NCI-H187 (cell line): ENCODE data around the gene CELSR3.

Source experiments
- DNase-seq, 2 experiments: peaks; one replicate each; lab custom pipeline; 2025; lab: John Stamatoyannopoulos, UW

CELSR3 gene

DNA sequence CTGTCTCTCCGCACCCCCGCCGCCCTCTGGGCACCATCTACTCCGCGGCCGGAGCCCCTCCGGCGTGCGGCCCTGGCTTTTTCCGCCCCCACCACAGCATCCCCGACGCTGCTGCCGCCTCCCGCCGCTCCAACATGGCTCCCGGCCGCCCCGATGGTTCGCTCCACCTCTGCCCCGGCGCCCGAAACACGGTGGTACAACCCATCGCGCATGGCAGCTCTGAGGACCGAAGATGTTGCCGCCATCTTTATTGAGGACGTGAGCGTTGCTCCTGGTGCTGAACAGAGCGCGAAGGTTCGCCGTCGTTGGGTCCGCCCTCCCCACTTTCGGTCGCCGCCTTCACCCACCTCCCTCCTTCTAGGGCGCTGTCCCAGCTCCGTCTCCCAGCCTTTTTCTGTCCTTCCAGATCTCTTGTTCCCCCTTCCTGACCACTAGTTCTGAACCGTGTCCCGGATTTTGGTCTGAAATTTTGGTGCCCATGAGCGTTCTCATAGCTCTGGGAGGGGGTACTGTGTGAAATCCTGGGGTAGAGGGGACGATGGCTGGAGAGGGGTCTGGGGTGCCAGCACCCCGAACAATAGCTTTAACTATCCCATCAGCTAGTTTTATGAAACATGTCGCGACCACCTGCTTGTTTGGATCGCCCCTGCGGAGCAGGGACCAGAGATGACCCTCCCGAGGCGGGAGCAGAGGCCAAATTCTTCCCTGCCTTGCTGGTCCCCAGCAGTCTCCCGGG is at the start of gene CELSR3:
TSS of gene CELSR3 (minus strand) at position 134 of the 736 bp plus-strand sequence. CDS start 252 bp downstream, outside the sequence.
- DNase-seq: peak; percentile 25 to 75

DNA sequence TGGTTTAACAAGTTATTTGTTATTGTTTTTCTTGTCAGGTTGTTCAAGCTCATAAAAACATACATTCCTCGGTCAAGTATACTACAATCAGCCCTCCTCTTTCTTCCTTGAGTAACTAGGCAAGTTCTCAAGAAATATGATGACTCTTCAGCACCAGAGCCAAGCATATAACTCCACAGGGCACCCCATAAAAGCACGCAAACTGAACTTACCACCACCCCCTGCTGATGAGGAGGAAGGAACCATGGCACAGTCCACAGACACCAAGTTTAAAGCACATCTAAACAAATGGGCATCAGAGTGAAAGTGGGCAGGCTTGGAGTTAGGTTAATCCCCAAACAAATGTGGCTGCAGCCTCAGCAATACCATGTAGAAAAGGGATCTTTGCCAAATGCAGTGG is 49.0 kb upstream of the CELSR3 start:
- DNase-seq: no peak

- no peak for DNase-seq
Measured at GRCh38 chr3:48709051-48709461, 46.4 kb upstream of the CELSR3 start.

DNA sequence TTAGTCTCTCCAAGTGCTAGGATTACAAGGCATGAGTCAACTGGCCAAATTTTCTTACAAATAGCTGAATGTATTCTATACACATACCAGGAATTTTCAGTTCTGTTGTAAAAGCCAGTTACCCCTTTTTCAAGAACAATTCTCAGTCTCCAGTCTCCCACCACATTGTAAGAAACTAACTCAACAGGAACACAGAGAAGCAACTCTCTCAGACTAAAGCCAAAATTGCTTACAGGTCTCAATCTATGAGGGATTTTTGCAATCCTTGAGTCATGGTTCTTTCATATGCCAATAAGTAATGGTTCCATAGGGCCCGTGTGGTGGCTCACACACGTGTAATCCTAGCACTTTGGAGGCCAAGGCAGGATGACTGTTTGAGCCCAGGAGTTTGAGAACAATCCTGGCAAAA is 45.8 kb upstream of the CELSR3 start:
- no peak for DNase-seq

GRCh38 chr3:48707157-48707556 is 44.5 kb upstream of the CELSR3 start:
- DNase-seq: no peak

- no peak for DNase-seq
Measured at GRCh38 chr3:48702320-48702920, 39.7 kb upstream of the CELSR3 start.

DNA sequence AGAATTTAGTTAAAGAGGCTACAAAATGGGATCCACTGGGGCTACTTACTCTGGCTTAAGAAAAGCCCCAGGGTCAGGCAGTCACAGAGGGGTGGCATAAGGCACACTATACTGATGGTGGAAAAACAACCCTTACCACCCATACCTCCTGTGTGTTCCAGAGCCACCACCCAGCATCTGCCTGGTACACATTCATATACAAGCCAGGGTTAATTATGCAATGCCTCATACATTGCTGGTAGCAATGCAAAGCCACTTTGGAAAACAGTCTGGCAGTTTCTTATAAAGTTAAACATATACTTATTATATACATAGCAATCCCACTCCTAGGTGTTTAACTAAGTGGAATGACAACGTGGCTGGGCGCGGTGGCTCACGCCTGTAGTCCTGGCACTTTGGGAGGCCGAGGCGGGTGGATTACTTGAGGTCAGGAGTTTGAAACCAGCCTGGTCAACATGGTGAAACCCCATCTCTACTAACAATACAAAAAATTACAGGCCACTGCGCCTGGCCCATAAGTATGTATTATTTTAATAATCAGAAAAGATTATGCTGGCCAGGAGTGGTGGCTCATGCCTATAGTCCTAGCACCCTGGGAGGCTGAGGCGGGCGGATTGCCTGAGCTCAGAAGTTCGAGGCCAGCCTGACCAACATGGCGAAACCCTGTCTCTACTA is 38.2 kb upstream of the CELSR3 start:
- DNase-seq: no peak

DNA sequence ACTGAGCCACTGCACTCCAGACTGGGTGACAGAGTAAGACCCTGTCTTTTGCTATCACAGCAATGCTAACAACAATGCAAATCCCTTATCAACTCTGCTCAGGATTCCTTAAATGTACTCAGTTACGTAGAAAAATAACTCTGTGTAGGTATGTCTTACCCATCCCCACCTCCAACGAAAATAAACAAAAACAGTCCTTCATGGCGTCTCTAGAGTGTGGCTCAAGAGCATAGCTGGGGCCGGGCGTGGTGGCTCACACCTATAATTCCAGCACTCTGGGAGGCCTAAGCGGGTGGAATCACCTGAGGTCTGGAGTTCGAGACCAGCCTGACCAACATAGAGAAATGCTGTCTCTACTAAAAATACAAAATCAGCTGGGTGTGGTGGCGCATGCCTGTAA is 36.2 kb upstream of the CELSR3 start:
- no peak for DNase-seq

DNA sequence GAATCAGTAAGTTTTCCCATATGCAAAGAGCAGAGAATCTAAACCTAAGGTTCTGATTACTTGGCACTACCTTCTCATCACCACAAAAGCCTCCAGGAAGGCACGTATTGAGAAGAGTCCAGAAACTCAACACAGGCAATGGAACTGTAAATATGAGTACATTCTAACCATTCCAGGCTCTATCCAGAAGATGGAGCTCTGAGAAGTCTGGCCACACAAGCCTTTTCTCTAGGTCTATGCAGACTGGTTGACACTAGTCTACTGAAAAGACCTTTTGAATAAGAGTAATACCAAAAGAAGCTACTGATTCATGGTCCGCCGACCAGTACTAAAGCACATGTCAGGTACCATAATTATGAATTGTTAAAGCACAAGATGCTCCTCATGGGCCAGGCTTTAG is 35.3 kb upstream of the CELSR3 start:
- no peak for DNase-seq

DNA sequence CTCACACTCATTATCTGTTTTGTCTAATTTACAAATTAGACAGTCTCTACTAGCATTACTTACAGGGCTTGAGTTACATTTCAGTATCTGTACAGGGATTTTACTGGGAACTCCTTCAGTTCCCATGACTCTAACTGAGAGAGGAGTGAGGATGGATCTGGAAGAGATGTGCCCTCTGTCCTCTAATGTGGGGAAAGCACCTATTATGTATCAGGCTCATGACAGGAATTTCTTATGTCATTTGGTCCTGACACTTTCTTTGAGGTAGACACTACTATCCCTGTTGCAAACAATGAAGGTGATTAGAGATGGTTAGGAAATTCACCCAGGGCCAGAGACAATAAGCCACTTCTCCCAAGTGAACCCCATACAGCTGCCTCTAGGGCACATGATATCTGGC is 33.9 kb upstream of the CELSR3 start:
- no peak for DNase-seq

DNA sequence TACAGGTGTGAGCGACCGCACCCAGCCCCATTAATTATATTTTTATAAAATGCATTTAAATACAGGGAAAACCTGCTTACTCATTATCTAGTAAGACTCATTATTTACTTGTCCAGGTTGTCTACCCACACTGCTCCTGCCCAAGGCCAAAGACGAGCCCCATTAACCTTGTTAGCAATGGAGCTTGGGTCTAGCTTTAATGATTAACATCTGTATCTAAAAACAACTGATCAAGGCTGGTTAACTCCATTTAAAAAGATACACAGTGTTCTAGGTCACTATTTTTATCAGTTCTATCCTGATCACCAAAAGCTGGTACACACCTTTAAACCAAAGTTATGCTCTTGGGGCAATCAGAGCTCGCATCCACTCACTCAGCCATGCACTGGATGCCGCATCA is 33.5 kb upstream of the CELSR3 start:
- no peak for DNase-seq

GRCh38 chr3:48695393-48695753 is 32.7 kb upstream of the CELSR3 start:
- DNase-seq: no peak

DNA sequence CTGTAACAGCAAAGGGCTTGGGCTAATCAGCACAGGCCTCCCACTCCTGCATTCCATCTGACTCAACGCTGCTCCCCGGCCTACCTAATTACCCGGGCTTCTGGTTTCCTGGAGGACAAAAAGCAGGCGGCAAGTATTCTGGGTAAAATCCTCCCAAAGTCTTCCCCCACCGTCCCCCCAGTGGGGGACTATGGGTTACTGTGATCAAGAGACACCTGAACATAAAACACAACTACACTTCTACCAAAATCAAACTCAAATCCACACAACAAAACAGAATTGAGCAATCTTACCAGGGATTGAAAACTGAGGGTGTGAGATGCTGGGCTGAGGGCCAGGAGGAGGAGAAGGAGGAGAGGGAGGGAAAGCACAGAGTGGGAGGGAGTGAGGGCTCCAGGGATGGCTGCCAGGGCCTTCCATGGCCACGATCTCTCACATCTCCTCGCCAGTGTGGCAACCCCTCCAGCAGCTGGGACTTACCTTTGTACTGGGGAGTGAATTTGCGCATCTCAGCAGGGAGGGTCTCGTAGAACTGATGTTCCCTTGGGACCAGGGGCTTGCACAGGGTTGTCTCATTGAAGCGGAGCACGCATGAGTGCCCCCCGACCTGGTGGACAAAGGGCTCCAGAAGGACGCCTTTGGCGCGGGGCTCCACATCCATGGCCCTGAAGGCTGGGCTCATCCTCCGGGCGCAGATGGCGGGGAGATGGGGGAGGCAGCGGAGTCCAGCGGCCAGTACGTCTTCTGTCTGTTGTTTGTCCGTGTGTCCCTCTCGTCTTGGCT is 32.1 kb upstream of the CELSR3 start:
- no peak for DNase-seq

GRCh38 chr3:48693826-48694225 is 31.1 kb upstream of the CELSR3 start:
- DNase-seq: no peak

- no peak for DNase-seq
Measured at GRCh38 chr3:48692551-48692950, 29.9 kb upstream of the CELSR3 start.

- DNase-seq: no peak
Measured at GRCh38 chr3:48690846-48691458, 28.3 kb upstream of the CELSR3 start.

DNA sequence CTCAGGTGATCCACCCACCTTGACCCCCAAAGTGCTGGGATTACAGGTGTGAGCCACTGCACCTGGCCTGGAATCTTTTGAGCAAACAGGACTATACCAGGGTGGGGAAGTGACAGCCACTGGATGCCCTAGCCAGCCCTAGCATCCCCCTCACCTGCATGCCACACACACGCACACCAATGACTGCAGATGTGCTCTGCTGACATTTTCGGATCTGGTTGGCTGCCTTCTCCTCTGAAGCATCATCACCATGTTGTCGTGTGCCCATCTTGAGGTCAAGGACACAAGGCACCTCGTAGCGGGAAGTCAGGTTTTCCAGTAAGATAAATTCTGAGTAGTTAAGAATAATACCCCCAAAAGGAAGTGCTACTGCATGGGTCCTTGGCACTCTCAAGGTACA is 26.7 kb upstream of the CELSR3 start:
- DNase-seq: no peak

- DNase-seq: no peak
Measured at GRCh38 chr3:48688737-48689075, 26.0 kb upstream of the CELSR3 start.

DNA sequence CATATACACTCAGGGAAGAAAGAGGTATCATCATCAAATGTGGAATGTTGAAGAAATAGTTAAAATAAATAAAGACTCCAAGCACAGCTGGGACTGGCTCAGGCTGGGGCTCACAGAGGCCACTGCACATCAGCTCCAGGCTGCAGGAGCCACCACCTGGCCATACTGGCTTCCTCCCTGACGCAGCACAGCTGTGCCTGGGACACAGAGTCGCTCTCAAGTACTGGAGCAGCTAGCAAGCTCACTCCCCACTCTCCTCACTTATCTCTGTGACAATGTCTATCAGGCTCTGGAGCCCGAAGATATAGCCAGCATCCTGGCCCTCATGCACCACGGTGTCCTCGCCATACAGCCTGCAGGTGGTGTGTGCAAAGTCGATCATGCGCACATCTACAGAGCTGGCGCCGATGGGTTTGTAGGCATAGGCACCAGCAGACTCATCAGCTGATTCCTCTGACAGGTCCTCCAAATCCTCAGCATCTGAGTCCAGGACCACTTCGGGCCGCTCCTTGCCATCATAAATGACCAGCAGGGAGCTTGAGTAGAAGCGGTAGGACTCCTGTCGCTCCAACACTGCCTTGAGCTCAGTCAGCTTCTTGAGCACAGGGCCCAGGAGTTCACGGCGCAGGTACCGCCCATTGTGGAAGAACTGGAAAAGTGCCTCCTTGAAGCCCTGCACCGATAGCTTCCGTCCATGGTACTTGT is 25.5 kb upstream of the CELSR3 start:
- DNase-seq: no peak

DNA sequence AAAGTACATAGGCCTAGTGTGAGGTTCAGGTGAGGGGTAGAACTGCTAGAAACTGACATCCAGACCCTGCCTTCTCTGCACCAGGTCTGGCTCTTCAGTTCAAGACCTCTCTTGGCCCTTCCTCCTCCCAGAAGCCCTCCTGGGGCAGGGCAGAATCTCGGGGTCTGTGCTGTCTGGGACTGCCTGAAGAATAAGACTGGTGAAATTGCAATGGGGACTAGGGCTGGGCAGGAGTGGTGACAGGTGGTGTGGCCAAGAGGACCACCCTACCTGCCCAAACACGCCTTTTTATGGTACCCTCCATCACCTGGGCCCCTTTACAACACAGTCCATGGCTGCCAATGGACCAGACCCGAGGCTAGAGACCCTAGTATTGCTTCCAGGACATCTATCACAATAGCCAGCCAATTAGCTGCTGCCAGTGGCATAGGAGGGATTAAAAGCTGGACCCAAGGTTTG is 24.6 kb upstream of the CELSR3 start:
- no peak for DNase-seq

DNA sequence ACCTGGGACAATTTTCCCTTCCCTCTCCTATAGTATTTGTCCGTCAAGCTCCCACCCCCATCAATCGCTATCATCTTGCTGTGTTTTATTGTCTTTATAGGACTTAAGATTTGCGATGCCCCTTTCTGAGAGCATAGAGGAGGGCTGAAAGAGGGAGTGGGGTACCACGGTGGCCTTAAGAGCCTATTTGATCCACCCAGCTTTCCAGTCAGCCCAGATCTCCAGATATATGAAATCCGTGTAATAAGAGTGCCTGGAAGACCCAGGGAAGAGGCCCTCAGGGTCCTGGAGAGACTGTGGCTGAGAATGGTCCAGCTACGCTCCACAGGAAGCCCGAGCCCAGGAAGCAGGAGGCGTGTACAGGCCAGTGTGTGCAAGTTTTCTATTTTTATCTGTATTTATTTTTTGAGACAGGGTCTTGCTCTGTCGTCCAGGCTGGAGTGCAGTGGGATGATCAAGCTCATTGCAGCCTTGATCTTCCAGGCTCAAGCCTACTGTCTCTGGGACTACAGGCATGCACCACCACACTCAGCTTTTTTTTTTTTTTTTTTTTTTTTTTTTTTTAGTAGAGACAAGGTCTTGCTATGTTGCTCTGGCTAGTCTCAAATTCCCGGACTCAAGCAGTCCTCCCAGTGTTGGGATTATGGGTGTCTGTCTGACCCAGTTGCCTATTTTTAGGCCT is 24.0 kb upstream of the CELSR3 start:
- no peak for DNase-seq
